Heart left ventricle (tissue), 13 donors: ENCODE results near the gene ENO1.

Experiments
- POLR2A ChIP-seq, 2 donors: fragments of 450-650 bp; IDR thresholded peaks; one replicate each; pipeline ENCODE4 v1.6.1; 2017; ENCODE audit warnings: antibody characterized with exemption in 2 of 2, mild to moderate bottlenecking in 2 of 2, moderate library complexity in 2 of 2
- TF ChIP-seq, protein P1 (sequence below), 12 donors: fragments of 200-600 bp; sonication (generic) in 4 of 12; IDR thresholded peaks; one replicate each; pipeline versions ENCODE4 v1.5.0 to v1.8.0; 2018 to 2022; ENCODE audit warnings: antibody characterized with exemption in 12 of 12, mild to moderate bottlenecking in 5 of 12
- donor health status: ischemic (EF 13 %, LVEDD 7.1; RV severe dilation, severe dysfunction).
- donor health status: DM: no; HTN: yes; CAD: no.
- donor health status: DM: no; HTN: no; CAD: no.
- donor health status: ischemic (EF 25% LVEDD 6.9; RV normal size, moderate dysfunction).
- donor health status: ischemic (EF 25% LVEDD 5.7; RV mildly dilated, moderate dysfunction).
- donor health status: ischemic (EF 35%, LVEDD 5.7; RV mildly dilated, moderate dysfunction).
- donor health status: nonischemic (EF 11% LVEDD 7.7; RV severe dilation, severe dysfunction).
- donor health status: DM: yes; HTN: yes; CAD: no.
- donor health status: PGD.
- donor health status: ischemic (EF 29% LVEDD 5.4; RV normal size, mild dysfunction).
- donor health status: nonischemic (EF 23%, LVEDD 6.1; RV moderate dilation, normal function).

DNA sequence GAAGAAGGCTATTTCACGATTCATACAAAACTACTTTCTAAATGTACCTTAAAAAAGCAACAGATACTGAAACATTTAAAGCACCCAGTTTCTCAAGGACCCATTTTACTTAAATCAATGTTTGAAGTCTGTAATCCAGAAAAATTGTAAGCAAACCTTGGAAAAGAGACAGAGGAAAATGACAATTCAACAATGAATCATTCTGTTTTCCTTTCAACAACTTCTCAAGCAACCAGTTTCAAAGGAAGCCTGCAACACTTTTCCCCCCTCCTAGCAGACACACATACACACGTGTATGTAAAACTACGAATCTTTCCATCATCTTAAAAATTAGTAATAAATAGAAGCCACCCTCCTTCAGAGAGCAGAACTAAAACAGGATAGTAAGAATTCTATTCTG, 62.2 kb downstream of the ENO1 start:
- no peak for TF ChIP-seq POLR2A (IDR thresholded peaks at IDR 0.05)
- TF ChIP-seq, protein P1, sequence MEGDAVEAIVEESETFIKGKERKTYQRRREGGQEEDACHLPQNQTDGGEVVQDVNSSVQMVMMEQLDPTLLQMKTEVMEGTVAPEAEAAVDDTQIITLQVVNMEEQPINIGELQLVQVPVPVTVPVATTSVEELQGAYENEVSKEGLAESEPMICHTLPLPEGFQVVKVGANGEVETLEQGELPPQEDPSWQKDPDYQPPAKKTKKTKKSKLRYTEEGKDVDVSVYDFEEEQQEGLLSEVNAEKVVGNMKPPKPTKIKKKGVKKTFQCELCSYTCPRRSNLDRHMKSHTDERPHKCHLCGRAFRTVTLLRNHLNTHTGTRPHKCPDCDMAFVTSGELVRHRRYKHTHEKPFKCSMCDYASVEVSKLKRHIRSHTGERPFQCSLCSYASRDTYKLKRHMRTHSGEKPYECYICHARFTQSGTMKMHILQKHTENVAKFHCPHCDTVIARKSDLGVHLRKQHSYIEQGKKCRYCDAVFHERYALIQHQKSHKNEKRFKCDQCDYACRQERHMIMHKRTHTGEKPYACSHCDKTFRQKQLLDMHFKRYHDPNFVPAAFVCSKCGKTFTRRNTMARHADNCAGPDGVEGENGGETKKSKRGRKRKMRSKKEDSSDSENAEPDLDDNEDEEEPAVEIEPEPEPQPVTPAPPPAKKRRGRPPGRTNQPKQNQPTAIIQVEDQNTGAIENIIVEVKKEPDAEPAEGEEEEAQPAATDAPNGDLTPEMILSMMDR (IDR thresholded peaks at IDR 0.05) = no peak
